GM23338 (cell line): Measurements from ENCODE around the gene MRC2.

Experiments
- CREB1 ChIP-seq: fragments of 250-450 bp; sonication (Bioruptor Pico); IDR thresholded peaks from 2 replicates; pipeline ENCODE4 v1.5.0; 2020; ENCODE audit warnings: low read depth, mild to moderate bottlenecking, moderate library complexity
- EZH2 ChIP-seq: fragments of 200-600 bp; sonication (generic); IDR thresholded peaks from one replicate; pipeline ENCODE4 v1.8.0; 2017; ENCODE audit warnings: antibody characterized with exemption, mild to moderate bottlenecking, low read depth; ENCODE audit not compliant: unreplicated experiment
- EZH2phosphoT487 ChIP-seq: fragments of 200-600 bp; sonication (generic); IDR thresholded peaks from one replicate; pipeline ENCODE4 v1.8.1; 2018; ENCODE audit warnings: antibody characterized with exemption; ENCODE audit not compliant: unreplicated experiment
- JUNB ChIP-seq: IDR thresholded peaks from one replicate; pipeline ENCODE4 v1.6.1; 2016; ENCODE audit warnings: antibody characterized with exemption; ENCODE audit not compliant: unreplicated experiment
- NANOG ChIP-seq: IDR thresholded peaks from 2 replicates; pipeline ENCODE4 v1.6.1; 2016; ENCODE audit warnings: antibody characterized with exemption, borderline replicate concordance
- POLR2AphosphoS5 ChIP-seq: IDR thresholded peaks from 2 replicates; pipeline ENCODE4 v1.6.1; 2016; ENCODE audit warnings: antibody characterized with exemption, low read depth
- STAT1 ChIP-seq: IDR thresholded peaks from one replicate; pipeline ENCODE4 v1.6.1; 2016; ENCODE audit warnings: antibody characterized with exemption; ENCODE audit not compliant: unreplicated experiment
- ZNF114 ChIP-seq: fragments of 250-450 bp; sonication (Bioruptor Pico); IDR thresholded peaks from 2 replicates; pipeline ENCODE4 v1.5.0; 2020; ENCODE audit warnings: mild to moderate bottlenecking, moderate library complexity
- ZNF331 ChIP-seq: fragments of 250-450 bp; sonication (Bioruptor Pico); IDR thresholded peaks from 2 replicates; pipeline ENCODE4 v1.5.0; 2020; ENCODE audit warnings: low read depth, mild to moderate bottlenecking, moderate library complexity
- TF ChIP-seq, protein P1 (sequence below), 2 experiments: fragments of 200-600 bp in 1 of 2; sonication (generic) in 1 of 2; conservative IDR thresholded peaks; 2 replicates each; pipeline versions ENCODE4 v1.5.1 to v1.6.1; 2016 to 2017; ENCODE audit warnings: antibody characterized with exemption in 2 of 2, low read depth in 2 of 2, mild to moderate bottlenecking in 2 of 2, moderate library complexity in 1 of 2
- TF ChIP-seq, protein P2 (sequence below): IDR thresholded peaks from one replicate; pipeline ENCODE4 v1.6.1; 2018; ENCODE audit warnings: antibody characterized with exemption; ENCODE audit not compliant: unreplicated experiment
- TF ChIP-seq, protein P3 (sequence below): IDR thresholded peaks from 2 replicates; pipeline ENCODE4 v1.6.1; 2016; ENCODE audit warnings: antibody characterized with exemption

DNA sequence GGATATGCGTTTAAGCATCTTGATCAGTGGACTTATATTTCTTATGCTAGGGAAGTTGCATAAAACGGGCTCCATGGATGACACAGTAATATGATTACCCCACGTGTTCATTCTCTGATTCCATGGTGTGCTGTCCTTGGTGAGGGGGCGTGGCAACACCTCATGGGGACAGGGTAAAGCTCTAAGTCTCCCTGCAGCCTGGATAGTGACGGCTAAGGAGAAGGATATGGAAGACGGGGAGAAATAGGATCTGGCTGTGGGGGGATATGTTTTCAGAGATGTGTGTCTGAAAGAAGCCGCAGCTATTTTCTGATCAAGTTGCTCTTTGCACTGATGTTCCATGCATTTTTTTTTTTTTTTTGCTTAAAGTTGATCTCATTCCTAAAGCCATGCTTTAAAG, 96.4 kb downstream of the MRC2 start:
- TF ChIP-seq, protein P1, sequence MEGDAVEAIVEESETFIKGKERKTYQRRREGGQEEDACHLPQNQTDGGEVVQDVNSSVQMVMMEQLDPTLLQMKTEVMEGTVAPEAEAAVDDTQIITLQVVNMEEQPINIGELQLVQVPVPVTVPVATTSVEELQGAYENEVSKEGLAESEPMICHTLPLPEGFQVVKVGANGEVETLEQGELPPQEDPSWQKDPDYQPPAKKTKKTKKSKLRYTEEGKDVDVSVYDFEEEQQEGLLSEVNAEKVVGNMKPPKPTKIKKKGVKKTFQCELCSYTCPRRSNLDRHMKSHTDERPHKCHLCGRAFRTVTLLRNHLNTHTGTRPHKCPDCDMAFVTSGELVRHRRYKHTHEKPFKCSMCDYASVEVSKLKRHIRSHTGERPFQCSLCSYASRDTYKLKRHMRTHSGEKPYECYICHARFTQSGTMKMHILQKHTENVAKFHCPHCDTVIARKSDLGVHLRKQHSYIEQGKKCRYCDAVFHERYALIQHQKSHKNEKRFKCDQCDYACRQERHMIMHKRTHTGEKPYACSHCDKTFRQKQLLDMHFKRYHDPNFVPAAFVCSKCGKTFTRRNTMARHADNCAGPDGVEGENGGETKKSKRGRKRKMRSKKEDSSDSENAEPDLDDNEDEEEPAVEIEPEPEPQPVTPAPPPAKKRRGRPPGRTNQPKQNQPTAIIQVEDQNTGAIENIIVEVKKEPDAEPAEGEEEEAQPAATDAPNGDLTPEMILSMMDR (conservative IDR thresholded peaks at IDR 0.05; ENCODE audit: low read depth in 2 of 2) = no peak
- no peak for TF ChIP-seq CREB1 (CRISPR knock-in tag)
- no peak for TF ChIP-seq POLR2AphosphoS5
- no peak for TF ChIP-seq EZH2
- TF ChIP-seq, protein P2, sequence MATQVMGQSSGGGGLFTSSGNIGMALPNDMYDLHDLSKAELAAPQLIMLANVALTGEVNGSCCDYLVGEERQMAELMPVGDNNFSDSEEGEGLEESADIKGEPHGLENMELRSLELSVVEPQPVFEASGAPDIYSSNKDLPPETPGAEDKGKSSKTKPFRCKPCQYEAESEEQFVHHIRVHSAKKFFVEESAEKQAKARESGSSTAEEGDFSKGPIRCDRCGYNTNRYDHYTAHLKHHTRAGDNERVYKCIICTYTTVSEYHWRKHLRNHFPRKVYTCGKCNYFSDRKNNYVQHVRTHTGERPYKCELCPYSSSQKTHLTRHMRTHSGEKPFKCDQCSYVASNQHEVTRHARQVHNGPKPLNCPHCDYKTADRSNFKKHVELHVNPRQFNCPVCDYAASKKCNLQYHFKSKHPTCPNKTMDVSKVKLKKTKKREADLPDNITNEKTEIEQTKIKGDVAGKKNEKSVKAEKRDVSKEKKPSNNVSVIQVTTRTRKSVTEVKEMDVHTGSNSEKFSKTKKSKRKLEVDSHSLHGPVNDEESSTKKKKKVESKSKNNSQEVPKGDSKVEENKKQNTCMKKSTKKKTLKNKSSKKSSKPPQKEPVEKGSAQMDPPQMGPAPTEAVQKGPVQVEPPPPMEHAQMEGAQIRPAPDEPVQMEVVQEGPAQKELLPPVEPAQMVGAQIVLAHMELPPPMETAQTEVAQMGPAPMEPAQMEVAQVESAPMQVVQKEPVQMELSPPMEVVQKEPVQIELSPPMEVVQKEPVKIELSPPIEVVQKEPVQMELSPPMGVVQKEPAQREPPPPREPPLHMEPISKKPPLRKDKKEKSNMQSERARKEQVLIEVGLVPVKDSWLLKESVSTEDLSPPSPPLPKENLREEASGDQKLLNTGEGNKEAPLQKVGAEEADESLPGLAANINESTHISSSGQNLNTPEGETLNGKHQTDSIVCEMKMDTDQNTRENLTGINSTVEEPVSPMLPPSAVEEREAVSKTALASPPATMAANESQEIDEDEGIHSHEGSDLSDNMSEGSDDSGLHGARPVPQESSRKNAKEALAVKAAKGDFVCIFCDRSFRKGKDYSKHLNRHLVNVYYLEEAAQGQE = no peak
- TF ChIP-seq EZH2phosphoT487 = no peak
- TF ChIP-seq JUNB = no peak
- TF ChIP-seq STAT1 = no peak
- TF ChIP-seq, protein P3, sequence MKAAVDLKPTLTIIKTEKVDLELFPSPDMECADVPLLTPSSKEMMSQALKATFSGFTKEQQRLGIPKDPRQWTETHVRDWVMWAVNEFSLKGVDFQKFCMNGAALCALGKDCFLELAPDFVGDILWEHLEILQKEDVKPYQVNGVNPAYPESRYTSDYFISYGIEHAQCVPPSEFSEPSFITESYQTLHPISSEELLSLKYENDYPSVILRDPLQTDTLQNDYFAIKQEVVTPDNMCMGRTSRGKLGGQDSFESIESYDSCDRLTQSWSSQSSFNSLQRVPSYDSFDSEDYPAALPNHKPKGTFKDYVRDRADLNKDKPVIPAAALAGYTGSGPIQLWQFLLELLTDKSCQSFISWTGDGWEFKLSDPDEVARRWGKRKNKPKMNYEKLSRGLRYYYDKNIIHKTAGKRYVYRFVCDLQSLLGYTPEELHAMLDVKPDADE = no peak
- TF ChIP-seq ZNF114 (CRISPR knock-in tag) = no peak
- TF ChIP-seq NANOG = no peak
- no peak for TF ChIP-seq ZNF331 (CRISPR knock-in tag)
